HFFc6 (cell line): ENCODE measurements around the gene PKIB. TPM values are rescaled to one million over a fixed set of nuclear protein-coding genes. Genes with fewer than 3 reads are reported as not detected.

Source experiments
- DNase-seq: peaks from one replicate; pipeline ENCODE4 v3.0.0-alpha.2; 2018
- H3K27ac Mint-ChIP-seq: 2 replicates; pipeline ENCODE4 v1.8.0; 2020; ENCODE audit warnings: mild to moderate bottlenecking, mixed read lengths
- H3K27me3 Mint-ChIP-seq: 2 replicates; pipeline ENCODE4 v1.8.0; 2021; ENCODE audit warnings: mild to moderate bottlenecking, moderate library complexity, mixed read lengths; ENCODE audit not compliant: insufficient read depth
- H3K36me3 Mint-ChIP-seq: 2 replicates; pipeline ENCODE4 v1.8.0; 2021; ENCODE audit warnings: low read depth, mixed read lengths
- H3K4me1 Mint-ChIP-seq: 2 replicates; pipeline ENCODE4 v1.8.0; 2020; ENCODE audit warnings: low read depth, mixed read lengths
- H3K4me3 Mint-ChIP-seq: 2 replicates; pipeline ENCODE4 v1.8.0; 2020; ENCODE audit warnings: mild to moderate bottlenecking, moderate library complexity, mixed read lengths
- H3K9me3 Mint-ChIP-seq: 2 replicates; pipeline ENCODE4 v1.8.0; 2020; ENCODE audit warnings: mild to moderate bottlenecking, mixed read lengths
- CTCF ChIP-seq: fragments of 200-600 bp; sonication (generic); IDR thresholded peaks from 2 replicates; pipeline ENCODE4 v1.5.0; 2021; ENCODE audit warnings: antibody characterized with exemption, mild to moderate bottlenecking
- long read RNA-seq: library from polyadenylated mRNA; unstranded; transcript quantifications from one replicate; pipeline ENCODE4 v2.0.0, GENCODE V29; 2019
- total RNA-seq, 6 experiments: library from RNA; stranded (reverse); fragmentation: NEBNext Ultra II Directional; extraction: Animal tissue kit (Norgen Biotek cat#: 25700); gene quantifications; 2 replicates in 1 of 6; 3 replicates in 5 of 6; pipeline ENCODE4 v1.2.3, GENCODE V29; 2021

PKIB gene, protein sequence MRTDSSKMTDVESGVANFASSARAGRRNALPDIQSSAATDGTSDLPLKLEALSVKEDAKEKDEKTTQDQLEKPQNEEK
- under 1 TPM in 1 of 6 experiments, not detected in 5; 0.22 TPM for total RNA-seq
- long read RNA-seq: 0 reads

- Mint-ChIP-seq H3K27ac (no peak within 1 kb of the TSS), H3K36me3 (no peaks in the 10 kb centered on the region), H3K4me1 (peaks cover 7% of the 10 kb centered on the region; the same call in 1 of the 2 replicates), H3K27me3 (peaks cover 6% of the 10 kb centered on the region), H3K9me3 (no peaks in the 10 kb centered on the region), H3K4me3 (peak within 1 kb of the TSS; percentile 82)
- TF ChIP-seq CTCF: peak; percentile 28; the same call in 1 of the 2 replicates
- DNase-seq: peak; percentile 48
Measured at GRCh38 chr6:122609881-122610689, at the start of gene PKIB. PKIB (plus strand) TSS chr6:122610405; CDS start chr6:122717795, 107,390 bp downstream.

GRCh38 chr6:122563364-122564052, 46.7 kb upstream of the PKIB start:
- H3K36me3 Mint-ChIP-seq: no peaks in the 10 kb centered on the region
- no peak for DNase-seq
- H3K4me1 Mint-ChIP-seq: no peaks in the 10 kb centered on the region
- peaks cover 19% of the 10 kb centered on the region for H3K9me3 Mint-ChIP-seq
- H3K4me3 Mint-ChIP-seq: no peak overlapping the region
- no peak for TF ChIP-seq CTCF
- no peaks in the 10 kb centered on the region for H3K27me3 Mint-ChIP-seq
- no peak overlapping the region for H3K27ac Mint-ChIP-seq

DNA sequence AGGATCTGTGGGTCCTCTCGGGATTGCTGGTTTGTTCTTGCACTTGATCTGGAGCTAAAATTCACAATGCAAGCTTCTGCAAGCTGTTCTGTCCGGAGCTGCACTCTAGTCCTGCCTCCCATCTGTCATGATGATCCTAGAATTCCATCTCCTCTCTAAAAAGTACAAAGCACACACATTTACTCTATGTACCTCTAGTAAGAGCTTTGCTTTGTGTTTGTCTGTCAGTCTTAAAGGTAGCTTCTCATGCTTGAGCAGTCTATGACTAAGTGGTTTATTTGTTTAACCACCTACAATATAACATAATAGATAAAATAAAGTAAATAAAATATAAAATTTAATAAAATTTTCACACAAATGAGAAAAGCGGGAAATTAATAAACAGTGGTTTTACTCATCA, 46.0 kb upstream of the PKIB start:
- Mint-ChIP-seq H3K4me1 (no peaks in the 10 kb centered on the region), H3K4me3 (no peak overlapping the region), H3K9me3 (peaks cover 23% of the 10 kb centered on the region), H3K27me3 (no peaks in the 10 kb centered on the region), H3K36me3 (0 out of 2 replicates have a peak, but pooled peaks cover 3% of the 10 kb centered on the region), H3K27ac (no peak overlapping the region)
- no peak for DNase-seq
- TF ChIP-seq CTCF: no peak

DNA sequence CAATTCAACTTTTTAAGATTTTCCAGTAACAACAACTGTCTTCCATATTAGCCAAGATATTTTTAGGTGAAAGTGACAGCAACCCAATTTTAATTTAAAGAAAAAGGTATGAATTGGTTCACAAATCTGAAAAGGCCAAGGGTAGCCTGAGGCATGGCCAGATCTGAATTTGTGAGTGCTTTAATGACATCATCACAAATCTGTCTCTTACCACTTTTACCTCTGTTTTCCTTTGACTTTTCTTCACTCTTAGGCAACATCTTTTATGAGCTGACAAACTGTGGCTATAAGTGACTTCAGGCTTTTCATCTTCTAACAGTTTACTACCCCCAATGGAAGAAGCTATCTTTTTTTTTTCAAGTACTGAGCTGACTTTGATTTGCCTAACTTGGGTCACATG, 44.5 kb upstream of the PKIB start:
- no peak for DNase-seq
- H3K27me3 Mint-ChIP-seq: no peaks in the 10 kb centered on the region
- H3K4me3 Mint-ChIP-seq: no peak overlapping the region
- TF ChIP-seq CTCF: no peak
- H3K4me1 Mint-ChIP-seq: no peaks in the 10 kb centered on the region
- H3K9me3 Mint-ChIP-seq: peaks cover 28% of the 10 kb centered on the region
- 0 out of 2 replicates have a peak, but pooled peaks cover 4% of the 10 kb centered on the region for H3K36me3 Mint-ChIP-seq
- H3K27ac Mint-ChIP-seq: no peak overlapping the region

DNA sequence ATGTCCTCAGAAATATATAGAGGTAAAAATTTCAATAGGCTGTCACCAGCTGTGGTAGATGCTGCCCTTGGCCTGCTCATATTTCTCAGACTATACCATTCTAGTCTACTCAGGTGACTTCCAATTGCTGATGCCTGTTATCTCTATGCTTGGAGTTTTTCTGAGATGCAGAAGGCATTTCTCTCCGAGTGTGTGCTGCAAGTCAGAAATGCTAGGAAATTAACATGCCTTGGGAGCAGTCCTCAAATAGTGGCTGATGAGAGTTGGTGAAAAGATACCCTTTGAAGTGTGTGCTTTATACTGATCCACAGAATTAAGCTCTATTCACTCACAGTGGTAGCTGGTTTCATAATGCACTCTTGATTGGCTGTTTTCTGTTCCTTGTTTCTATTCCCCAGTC, 43.2 kb upstream of the PKIB start:
- Mint-ChIP-seq H3K4me3 (no peak overlapping the region), H3K27me3 (no peaks in the 10 kb centered on the region), H3K9me3 (peaks cover 25% of the 10 kb centered on the region), H3K4me1 (no peaks in the 10 kb centered on the region), H3K27ac (no peak overlapping the region), H3K36me3 (0 out of 2 replicates have a peak, but pooled peaks cover 4% of the 10 kb centered on the region)
- no peak for DNase-seq
- no peak for TF ChIP-seq CTCF
